Endothelial cell of umbilical vein (primary cell): Measurements from ENCODE around the gene TMEM92.

Source experiments
- CTCF ChIP-seq, 2 donors: IDR thresholded peaks; 1 replicate in 1 of 2; 2 replicates in 1 of 2; pipeline ENCODE4 v1.5.1; 2011; ENCODE audit warnings: low read length in 2 of 2, mild to moderate bottlenecking in 2 of 2, moderate library complexity in 2 of 2, control low read depth in 1 of 2, inconsistent platforms in 1 of 2, low read depth in 1 of 2; ENCODE audit not compliant: insufficient read depth in 1 of 2; ENCODE audit errors: extremely low read depth in 1 of 2
- FOS ChIP-seq: IDR thresholded peaks from 2 replicates; pipeline ENCODE4 v1.6.1; 2011; ENCODE audit warnings: mild to moderate bottlenecking, low read length, moderate library complexity, borderline replicate concordance; ENCODE audit not compliant: insufficient read depth
- JUN ChIP-seq: IDR thresholded peaks from 2 replicates; pipeline ENCODE4 v1.6.1; 2011; ENCODE audit warnings: borderline replicate concordance, low read depth; ENCODE audit not compliant: insufficient read length, insufficient read depth
- MYC ChIP-seq: IDR thresholded peaks from one replicate; pipeline ENCODE4 v1.6.1; 2011; ENCODE audit warnings: mild to moderate bottlenecking, low read depth, low read length
- POLR2A ChIP-seq: IDR thresholded peaks from 2 replicates; pipeline ENCODE4 v1.6.1; 2012; ENCODE audit warnings: low read depth, mild to moderate bottlenecking, control low read depth, low read length
- POLR2AphosphoS5 ChIP-seq: IDR thresholded peaks from 2 replicates; pipeline ENCODE4 v1.6.1; 2012; ENCODE audit warnings: low read depth, mild to moderate bottlenecking, control low read depth, low read length, moderate library complexity; ENCODE audit not compliant: insufficient read depth
- TF ChIP-seq, protein P1 (sequence below): IDR thresholded peaks from 2 replicates; pipeline ENCODE4 v1.6.1; 2011; ENCODE audit not compliant: insufficient read depth, insufficient read length

- TF ChIP-seq POLR2A (no peak), CTCF (IDR thresholded peaks at IDR 0.05; ENCODE audit: extremely low read depth in 1 of 2, insufficient read depth in 1 of 2, low read depth in 1 of 2, low read length in 2 of 2) (no peak), MYC (no peak), JUN (no peak), POLR2AphosphoS5 (no peak), FOS (no peak)
- TF ChIP-seq, protein P1, sequence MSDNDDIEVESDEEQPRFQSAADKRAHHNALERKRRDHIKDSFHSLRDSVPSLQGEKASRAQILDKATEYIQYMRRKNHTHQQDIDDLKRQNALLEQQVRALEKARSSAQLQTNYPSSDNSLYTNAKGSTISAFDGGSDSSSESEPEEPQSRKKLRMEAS: no peak
These were observed 14.6 kb upstream of the TMEM92 start for GRCh38 chr17:50259477-50260324.
